A549 (cell line): ENCODE results near the gene BAAT.

ENCODE experiments used
- BHLHE40 ChIP-seq: IDR thresholded peaks from 2 replicates; pipeline ENCODE4 v1.6.1; 2012; ENCODE audit warnings: low read depth, low read length, inconsistent platforms
- CTCF ChIP-seq: fragments of >200 bp; sonication (Bioruptor Twin); formaldehyde crosslinking; IDR thresholded peaks from 3 replicates; pipeline ENCODE4 v1.5.1; 2016
- KDM1A ChIP-seq: fragments of 200-600 bp; sonication (generic); IDR thresholded peaks from 2 replicates; pipeline ENCODE4 v1.6.1; 2016; ENCODE audit warnings: low read depth, mild to moderate bottlenecking
- RNF2 ChIP-seq: fragments of 200-600 bp; sonication (generic); IDR thresholded peaks from 2 replicates; pipeline ENCODE4 v1.6.1; 2016; ENCODE audit warnings: low read depth, mild to moderate bottlenecking, antibody characterized with exemption, moderate library complexity, borderline replicate concordance

- TF ChIP-seq RNF2, result no peak
- no peak for TF ChIP-seq KDM1A
- no peak for TF ChIP-seq BHLHE40
- TF ChIP-seq CTCF, result no peak
These were observed 1.4 kb downstream of the BAAT start for GRCh38 chr9:101383361-101383760.
